NCI-H82 (cell line): ENCODE measurements around the gene PSMF1.

Source experiments
- DNase-seq: peaks from one replicate; lab custom pipeline; 2025; lab: John Stamatoyannopoulos, UW

PSMF1 gene

DNA sequence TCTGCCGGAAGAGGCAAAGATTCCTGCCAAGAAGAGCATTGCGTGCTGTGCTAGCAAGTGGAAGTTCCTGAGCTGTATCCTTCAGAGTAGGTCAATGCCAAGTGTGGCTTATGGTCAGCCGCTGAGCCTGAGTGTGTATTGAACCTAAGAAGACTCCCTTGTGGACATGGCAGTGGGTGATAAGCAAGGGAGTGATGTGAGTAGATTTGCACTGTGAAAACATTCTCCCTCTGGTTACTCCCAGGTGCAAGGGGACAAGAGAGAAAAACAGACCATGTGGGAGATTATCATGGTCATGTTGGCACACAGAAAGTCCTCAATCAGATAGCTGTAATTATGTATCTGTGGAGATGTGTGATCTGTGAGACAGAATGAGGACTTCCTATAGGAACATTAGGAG lies 72.4 kb downstream of the PSMF1 start:
- no peak for DNase-seq

DNA sequence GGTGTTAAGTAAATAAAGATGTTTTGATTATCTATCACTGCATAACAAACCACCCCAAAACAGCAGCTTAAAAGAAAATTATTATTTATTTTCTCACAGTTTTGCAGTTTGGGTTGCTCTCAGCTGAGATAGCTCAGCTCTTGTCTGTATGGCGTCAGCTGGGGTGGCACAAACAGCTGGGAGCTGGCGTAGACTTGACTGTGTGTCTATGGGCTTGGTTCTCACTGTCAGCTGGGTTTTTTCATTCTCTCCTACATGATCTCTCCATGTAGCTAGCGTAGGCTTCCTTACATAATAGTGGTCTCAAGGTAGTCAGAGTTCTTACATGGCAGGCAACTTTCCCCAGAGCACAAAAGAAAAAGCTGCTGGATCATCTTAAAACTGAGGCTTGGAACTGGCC lies 72.9 kb downstream of the PSMF1 start:
- no peak for DNase-seq

GRCh38 chr20:1195226-1195625 lies 76.8 kb downstream of the PSMF1 start:
- no peak for DNase-seq

- no peak for DNase-seq
Observed at GRCh38 chr20:1196634-1197033, 78.2 kb downstream of the PSMF1 start.

GRCh38 chr20:1197801-1198200 lies 79.4 kb downstream of the PSMF1 start:
- DNase-seq, result no peak

DNA sequence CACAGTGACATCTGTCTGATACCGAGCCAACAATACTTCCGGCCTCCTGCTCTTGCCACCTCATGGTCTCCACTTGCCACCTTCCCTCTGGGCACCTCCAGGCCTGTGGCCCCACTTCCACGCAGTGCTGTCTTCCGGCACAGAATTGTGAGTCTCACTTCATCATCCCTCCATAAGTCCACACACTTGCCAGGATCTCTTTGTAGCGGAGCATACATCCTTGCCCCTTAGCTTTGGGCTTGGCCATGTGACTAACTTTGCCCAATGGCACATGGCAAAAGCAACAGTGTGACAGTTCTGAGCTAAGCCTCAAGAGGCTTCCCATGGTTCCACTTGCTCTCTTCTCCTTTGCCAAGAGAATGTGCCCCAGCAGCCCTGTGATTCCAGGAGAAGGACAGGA lies 80.3 kb downstream of the PSMF1 start:
- DNase-seq, result no peak

GRCh38 chr20:1199212-1199873 lies 80.9 kb downstream of the PSMF1 start:
- DNase-seq, result no peak

GRCh38 chr20:1199964-1200363 lies 81.6 kb downstream of the PSMF1 start:
- no peak for DNase-seq

DNA sequence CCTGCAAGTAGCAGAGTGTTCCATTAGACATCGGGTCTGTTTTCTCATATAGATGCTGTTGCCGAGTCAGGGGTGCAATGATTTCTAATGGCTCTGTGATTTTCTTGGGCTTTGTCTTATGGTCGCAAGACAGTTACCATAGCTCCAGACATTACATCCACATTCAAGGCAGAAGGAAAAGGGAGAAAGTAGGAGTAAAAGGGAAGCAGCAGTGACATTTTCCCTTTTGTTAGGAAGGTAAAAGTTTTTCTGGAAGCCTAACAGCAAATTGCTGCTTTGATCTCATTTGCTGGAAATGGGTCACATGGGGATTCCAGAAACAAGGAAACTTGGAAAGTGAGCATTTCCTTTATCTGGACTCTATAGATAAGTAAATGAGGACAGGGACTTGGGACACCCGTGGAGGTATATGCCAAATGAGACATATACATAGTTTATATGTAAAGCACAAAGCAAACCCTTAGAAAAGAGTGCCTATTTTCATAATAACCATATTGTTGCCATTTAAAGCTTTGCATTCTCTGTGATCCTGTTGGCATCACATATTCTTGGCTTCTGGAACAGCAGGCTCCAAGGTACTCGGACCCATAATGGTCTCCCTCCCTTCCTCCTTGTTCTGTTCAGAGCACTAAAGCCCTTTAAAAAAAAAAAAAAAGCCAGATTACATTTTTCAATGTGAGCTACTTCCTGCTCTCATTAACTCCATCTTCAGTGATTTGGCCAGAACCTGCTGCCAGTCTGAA lies 84.5 kb downstream of the PSMF1 start, which contains the start of gene C20orf202:
C20orf202 (plus strand) TSS at position 693 of the 743 bp plus-strand sequence. CDS start 132 bp downstream, outside the sequence.
- no peak for DNase-seq

- no peak for DNase-seq
Observed at GRCh38 chr20:1203630-1204029, 85.2 kb downstream of the PSMF1 start.

GRCh38 chr20:1204113-1204512 lies 85.7 kb downstream of the PSMF1 start:
- DNase-seq, result no peak

DNA sequence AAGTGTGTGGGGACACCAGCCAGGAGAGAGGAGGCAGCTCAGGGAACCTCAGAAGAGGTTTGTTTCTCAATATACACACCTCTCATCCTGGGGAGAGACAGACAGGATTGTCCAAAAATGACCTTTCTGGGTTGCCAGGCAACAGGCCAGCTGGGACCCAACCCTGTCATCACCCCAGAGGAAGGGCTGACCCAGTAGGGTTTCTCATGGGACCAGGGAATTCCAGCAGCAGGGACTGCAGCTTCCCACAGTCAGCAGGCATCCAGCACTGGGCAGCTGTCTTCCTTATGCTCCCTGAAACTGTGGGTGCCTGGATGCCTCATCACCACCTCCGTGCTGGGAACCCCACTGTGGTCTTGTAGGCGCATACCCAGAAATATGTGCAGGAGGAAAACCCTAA lies 86.2 kb downstream of the PSMF1 start:
- no peak for DNase-seq

GRCh38 chr20:1205802-1206201 lies 87.4 kb downstream of the PSMF1 start:
- no peak for DNase-seq

DNA sequence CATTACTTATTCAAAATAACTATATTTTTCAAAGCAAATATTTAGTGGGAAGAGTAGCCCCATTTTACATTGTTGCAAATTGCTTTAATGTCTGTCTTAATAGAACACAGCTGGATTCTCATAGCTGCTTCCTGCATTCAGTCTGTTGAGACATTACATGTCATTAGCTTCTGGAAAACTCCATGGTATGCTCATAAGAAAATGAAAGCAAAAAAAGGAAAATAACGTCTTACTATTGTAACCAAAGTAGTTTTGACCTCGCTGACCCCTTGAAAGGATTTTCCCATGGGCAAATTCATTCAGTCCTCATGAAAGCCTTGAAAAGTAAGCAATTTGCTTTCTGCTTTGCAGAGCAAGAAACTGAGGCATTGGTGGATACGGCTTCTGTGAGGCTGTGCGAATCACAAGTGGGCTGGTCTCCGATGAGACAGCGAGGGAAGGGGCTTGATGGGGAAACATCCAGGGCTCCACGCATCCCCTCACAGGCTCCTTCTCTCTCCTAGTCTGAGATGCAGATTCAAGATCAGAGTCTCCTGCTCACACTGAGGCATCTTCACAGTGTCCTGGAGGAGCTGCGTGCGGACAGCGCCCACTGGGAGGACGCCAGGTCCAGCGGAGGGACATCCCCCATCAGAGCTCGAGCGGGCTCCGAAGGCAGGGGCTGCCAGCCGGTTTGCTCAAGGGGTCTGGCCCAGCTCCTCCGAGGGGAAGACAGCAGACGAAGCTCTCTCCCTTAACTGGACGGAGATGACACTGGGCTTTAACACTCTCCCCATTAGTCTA lies 88.2 kb downstream of the PSMF1 start:
- no peak for DNase-seq

GRCh38 chr20:1207293-1207878 lies 89.0 kb downstream of the PSMF1 start:
- no peak for DNase-seq

- DNase-seq, result no peak
Observed at GRCh38 chr20:1209447-1210387, 91.3 kb downstream of the PSMF1 start.

- no peak for DNase-seq
Observed at GRCh38 chr20:1210501-1210900, 92.1 kb downstream of the PSMF1 start.

DNA sequence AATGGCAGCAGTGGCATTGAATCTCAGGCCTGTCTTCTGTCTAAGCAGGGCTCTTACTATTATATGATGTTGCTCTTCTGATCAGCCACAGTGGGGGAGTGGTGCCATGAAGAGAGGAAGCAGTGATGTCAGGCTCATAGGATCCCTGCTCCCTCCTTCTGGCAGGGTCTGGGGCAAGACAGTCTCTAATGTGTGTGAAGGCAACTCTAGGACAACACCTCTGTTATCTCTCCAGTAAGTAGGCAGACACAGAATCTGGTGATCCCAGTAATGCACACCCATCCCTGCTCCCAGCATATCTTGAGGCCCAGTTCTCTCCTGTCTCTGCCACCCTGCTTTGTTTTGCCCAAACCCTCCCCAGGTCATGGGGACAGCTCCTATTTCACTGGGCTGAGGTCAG lies 93.6 kb downstream of the PSMF1 start:
- no peak for DNase-seq

DNA sequence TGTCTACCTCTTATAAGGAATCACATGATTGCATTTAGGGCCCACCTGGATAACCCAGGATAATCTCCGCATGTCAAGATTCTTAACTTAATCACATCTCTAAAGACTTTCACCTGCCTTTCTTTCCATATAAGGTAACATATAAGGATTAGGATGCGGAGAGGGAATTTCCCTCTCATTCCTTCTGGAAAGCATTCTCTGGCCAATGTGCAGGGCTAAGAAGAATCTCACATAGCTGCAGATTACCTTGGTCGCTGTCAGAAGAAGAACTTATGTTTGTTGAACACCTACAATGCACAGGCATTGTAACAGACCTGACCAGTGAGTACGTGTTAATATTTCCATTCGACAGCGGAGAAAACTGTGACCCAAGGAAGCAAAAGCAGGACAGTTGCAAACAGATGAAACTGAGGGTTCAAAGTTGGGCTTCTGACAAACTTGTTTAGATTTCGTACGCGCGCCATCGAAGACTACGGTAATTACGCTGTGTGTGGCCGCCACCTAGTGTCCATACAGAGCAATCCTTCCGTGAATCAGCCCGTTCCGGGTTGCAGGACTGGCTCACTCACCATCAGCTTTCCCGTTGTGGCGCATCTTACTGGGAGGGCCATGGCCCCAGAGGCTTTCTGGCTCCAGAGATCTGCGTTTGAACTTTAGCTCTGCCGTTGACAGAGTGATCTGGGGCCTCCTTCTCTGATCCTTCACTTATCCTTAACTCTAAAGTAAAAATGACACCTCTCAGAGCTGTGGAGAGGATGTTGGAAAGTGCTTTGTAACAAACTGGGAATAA lies 94.4 kb downstream of the PSMF1 start:
- DNase-seq, result peak; percentile 85

- no peak for DNase-seq
Observed at GRCh38 chr20:1214838-1215261, 96.4 kb downstream of the PSMF1 start.
